Pancreas (tissue), 10 donors: ENCODE data around the gene FRMPD2. TPM values are rescaled to one million over a fixed set of nuclear protein-coding genes. Genes with fewer than 3 reads are reported as not detected.

Experiments used
- ATAC-seq, 4 donors: fragments of 200-7000 bp; cut with Tn5 transposase; one replicate each; pipeline versions ENCODE4 v1.8.0 to v1.9.1; 2020; ENCODE audit warnings: mild to moderate bottlenecking in 4 of 4, moderate library complexity in 4 of 4
- DNase-seq, 6 donors: peaks; one replicate each; pipeline ENCODE4 v3.0.0-alpha.2; 2020
- FAIRE-seq: peaks from 2 replicates; lab custom pipeline; 2012; peaks lifted over from hg19 to GRCh38; lab: Jason Lieb, UNC
- H3K27ac ChIP-seq, 4 donors: fragments of 200-600 bp; sonication (generic); 1 replicate in 3 of 4; 2 replicates in 1 of 4; pipeline versions ENCODE4 v1.5.0 to v1.8.0; 2020
- H3K27me3 ChIP-seq, 4 donors: fragments of 200-600 bp; one replicate each; pipeline ENCODE4 v1.8.0; 2021
- H3K36me3 ChIP-seq, 3 donors: fragments of 200-600 bp; sonication (generic) in 1 of 3; one replicate each; pipeline versions ENCODE4 v1.5.0 to v1.8.0; 2020 to 2021
- H3K4me1 ChIP-seq, 3 donors: fragments of 200-600 bp; one replicate each; pipeline ENCODE4 v1.8.0; 2021
- H3K4me3 ChIP-seq, 4 donors: fragments of 200-600 bp; sonication (generic) in 2 of 4; one replicate each; pipeline versions ENCODE4 v1.5.0 to v1.8.0; 2020 to 2021
- H3K9me3 ChIP-seq, 4 donors: fragments of 200-600 bp; one replicate each; pipeline ENCODE4 v1.8.0; 2021
- WGBS, 2 donors: extraction: QIAGEN DNeasy Blood & Tissue Kit; methylation state at CpG; one replicate each; pipeline ENCODE4 v1.1.7; 2013; 5-methylcytosine and 5-hydroxymethylcytosine counted together
- intact Hi-C, 3 donors: fragments of 100-400 bp; cut with DNase I; formaldehyde crosslinking; loops; one replicate each; pipeline versions ENCODE4 v1.11.1 to v1.14.2; 2022
- polyA plus RNA-seq, 2 donors: library from polyadenylated mRNA; stranded (reverse); fragments of 200-250 nt; gene quantifications; one replicate each; pipeline ENCODE4 v1.2.3, GENCODE V29; 2013
- total RNA-seq, 6 donors: library from RNA; stranded (reverse); fragmentation: NEBNext Ultra II Directional in 4 of 6; extraction: Animal tissue kit (Norgen Biotek cat#: 25700) in 4 of 6; gene quantifications; one replicate each; pipeline versions ENCODE4 v1.2.1 to v1.2.4, GENCODE V29; 2021 to 2023
- TF ChIP-seq, protein P1 (sequence below), 4 donors: fragments of 200-600 bp; sonication (generic) in 3 of 4; IDR thresholded peaks; one replicate each; pipeline versions ENCODE4 v1.5.0 to v1.8.0; 2021; ENCODE audit warnings: antibody characterized with exemption in 4 of 4
- donor health status: healthy with polysubstance abuse.
- donor health status: DM: no; HTN: no; CAD: no; lungs with moderate emphysema.
- donor health status: DM: no; HTN: no; CAD: no.
- donor health status: control.
- donor health status: control.
- donor health status: Bipolar disorder and iron deficiency.
- donor health status: DM: yes; HTN: yes; CAD: no.
- donor health status: DM: no; HTN: no; CAD: no.
- donor health status: DM: no; HTN: no; CAD: no.
- donor health status: DM: yes; HTN: yes; CAD: no.

FRMPD2 gene
- total and polyA plus RNA-seq, 8 donors, result 0.08 to 0.47 (median 0.24) TPM

DNA sequence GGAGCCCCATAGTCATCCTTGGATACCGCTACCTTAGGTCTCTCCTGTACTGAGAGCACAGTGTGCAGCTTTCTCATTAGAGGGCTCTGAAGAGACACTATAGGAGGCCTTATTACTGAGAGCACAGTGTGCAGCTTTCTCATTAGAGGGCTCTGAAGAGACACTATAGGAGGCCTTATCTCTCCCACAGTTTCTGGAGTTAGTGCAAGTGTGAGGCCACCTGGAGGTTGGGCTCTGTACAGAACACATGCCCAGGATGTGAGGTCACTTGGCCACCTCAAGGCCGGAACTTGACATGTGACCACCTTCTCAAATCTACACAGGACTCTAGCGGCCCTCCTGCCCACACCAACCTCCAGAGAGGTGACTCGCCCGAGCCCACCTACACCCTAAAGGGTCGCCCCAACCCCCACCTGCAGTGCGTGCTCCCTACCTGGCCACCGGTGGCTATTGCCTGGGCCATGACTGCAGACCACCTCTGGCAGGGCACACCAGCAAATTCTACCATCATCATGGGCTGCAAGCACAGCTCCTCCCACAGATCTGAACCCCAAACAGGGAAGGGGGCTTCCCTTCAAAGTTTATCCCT, 24.6 kb downstream of the FRMPD2 start:
- H3K27ac ChIP-seq, result no peak overlapping the region
- FAIRE-seq, result no peak

DNA sequence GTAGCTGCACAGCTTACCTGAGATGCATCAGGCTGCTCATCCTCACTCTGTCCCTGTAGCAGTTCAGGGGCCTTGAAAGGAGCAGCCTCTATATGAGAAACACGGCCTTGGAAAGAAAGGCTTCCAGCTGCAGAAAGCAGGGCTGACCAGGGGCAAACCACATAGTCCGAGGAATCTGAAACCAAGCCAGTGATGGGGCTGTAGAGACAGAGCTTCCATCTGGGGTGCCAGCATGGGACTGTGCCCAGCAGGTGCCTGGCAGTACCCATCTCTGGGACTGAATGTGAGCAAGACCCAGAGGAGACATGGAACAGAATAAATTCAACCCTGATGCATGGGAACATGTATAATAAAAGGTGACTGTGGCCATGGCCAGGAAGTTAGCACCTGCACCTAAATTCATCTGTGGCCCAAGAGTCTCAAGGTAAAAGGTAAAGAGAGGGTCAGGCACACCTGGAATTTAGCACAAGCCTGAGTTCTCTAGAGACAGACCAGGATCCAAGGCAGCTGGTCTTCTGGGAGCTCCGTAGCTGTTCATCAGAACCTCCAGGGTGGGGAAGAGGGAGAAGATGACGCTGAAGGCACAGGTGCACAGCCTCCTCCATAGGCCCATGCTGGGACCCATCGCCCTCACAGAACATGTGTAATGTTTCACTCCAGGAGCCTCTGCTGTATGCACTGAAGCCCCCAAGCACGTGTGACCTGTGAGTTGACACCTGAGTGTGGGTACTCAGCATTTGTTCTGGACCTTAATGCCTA, 25.3 kb downstream of the FRMPD2 start:
- 65 to 73% methylated on average over 6 of the region's 6 CpGs for WGBS, 2 donors
- no peak for DNase-seq
- Histone ChIP-seq H3K27me3 (no peaks in the 10 kb centered on the region), H3K36me3 (no peaks in the 10 kb centered on the region), H3K27ac (no peak overlapping the region), H3K4me1 (no peaks in the 10 kb centered on the region), H3K9me3 (no peaks in the 10 kb centered on the region), H3K4me3 (no peak overlapping the region)
- intact Hi-C loops, result no loop called here
- TF ChIP-seq, protein P1, sequence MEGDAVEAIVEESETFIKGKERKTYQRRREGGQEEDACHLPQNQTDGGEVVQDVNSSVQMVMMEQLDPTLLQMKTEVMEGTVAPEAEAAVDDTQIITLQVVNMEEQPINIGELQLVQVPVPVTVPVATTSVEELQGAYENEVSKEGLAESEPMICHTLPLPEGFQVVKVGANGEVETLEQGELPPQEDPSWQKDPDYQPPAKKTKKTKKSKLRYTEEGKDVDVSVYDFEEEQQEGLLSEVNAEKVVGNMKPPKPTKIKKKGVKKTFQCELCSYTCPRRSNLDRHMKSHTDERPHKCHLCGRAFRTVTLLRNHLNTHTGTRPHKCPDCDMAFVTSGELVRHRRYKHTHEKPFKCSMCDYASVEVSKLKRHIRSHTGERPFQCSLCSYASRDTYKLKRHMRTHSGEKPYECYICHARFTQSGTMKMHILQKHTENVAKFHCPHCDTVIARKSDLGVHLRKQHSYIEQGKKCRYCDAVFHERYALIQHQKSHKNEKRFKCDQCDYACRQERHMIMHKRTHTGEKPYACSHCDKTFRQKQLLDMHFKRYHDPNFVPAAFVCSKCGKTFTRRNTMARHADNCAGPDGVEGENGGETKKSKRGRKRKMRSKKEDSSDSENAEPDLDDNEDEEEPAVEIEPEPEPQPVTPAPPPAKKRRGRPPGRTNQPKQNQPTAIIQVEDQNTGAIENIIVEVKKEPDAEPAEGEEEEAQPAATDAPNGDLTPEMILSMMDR (IDR thresholded peaks at IDR 0.05), result no peak
- no peak for ATAC-seq
- no peak for FAIRE-seq

More for the DNA sequence above, 24.6 kb downstream of the FRMPD2 start:
- intact Hi-C loops, result no loop called here
- WGBS, 2 donors, result 89 to 95% methylated on average over 8 of the region's 8 CpGs
- H3K36me3 ChIP-seq, result no peaks in the 10 kb centered on the region
- DNase-seq, result no peak
- H3K27me3 ChIP-seq, result no peaks in the 10 kb centered on the region
- no peak for ATAC-seq
- H3K4me3 ChIP-seq, result no peak overlapping the region
- H3K4me1 ChIP-seq, result no peaks in the 10 kb centered on the region
- H3K9me3 ChIP-seq, result no peaks in the 10 kb centered on the region
- TF ChIP-seq, protein P1 (IDR thresholded peaks at IDR 0.05), result no peak

DNA sequence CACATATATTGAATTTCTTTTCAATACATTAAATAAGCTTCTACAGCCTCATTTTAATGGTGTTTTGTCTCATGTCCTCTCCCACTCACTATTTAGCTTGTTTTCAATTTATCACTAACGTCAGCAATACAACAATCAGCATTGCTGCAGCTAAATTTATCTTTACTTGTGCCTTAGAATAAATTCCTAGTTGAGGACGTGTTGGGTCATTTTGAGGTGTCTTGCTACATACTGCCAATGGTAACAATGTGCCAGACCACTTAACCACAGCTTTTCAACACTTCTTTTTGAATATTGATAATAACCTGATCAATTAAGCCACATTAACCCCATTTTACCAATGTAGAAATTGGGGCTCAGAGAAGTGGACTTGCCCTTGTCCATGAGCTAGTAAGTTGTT, 26.0 kb downstream of the FRMPD2 start:
- intact Hi-C loops, result no loop called here
- Histone ChIP-seq H3K36me3 (no peaks in the 10 kb centered on the region), H3K27ac (no peak overlapping the region), H3K27me3 (no peaks in the 10 kb centered on the region), H3K4me1 (no peaks in the 10 kb centered on the region), H3K4me3 (no peak overlapping the region), H3K9me3 (no peaks in the 10 kb centered on the region)
- DNase-seq (no peak), ATAC-seq (no peak), FAIRE-seq (no peak)
- WGBS, 2 donors, result 53 to 65% methylated on average over 2 of the region's 2 CpGs
- TF ChIP-seq, protein P1 (IDR thresholded peaks at IDR 0.05), result no peak

DNA sequence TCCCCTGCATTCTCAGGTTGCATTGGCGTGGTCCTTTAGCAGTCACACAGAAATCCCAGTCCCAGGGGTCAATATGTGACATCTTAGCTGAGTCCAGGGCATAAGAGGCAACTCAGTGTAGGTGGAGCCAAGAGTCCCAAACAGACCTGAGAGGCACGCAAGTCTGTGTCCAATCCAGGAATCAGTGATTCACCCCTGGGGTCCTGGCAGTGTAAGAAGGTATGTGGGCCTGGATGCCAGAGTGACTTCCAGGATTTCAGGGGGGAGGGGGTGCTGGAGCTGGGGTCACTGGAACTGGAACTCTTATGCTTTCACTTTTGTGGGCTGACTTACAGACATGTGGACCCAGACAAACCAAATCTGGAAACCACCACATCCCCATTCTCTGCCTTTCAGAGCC, 26.8 kb downstream of the FRMPD2 start:
- no peaks in the 10 kb centered on the region for H3K36me3 ChIP-seq
- no peaks in the 10 kb centered on the region for H3K27me3 ChIP-seq
- H3K9me3 ChIP-seq, result no peaks in the 10 kb centered on the region
- H3K27ac ChIP-seq, result no peak overlapping the region
- intact Hi-C loops, result no loop called here
- DNase-seq (no peak), ATAC-seq (no peak), FAIRE-seq (no peak)
- no peaks in the 10 kb centered on the region for H3K4me1 ChIP-seq
- 82 to 83% methylated on average over 2 of the region's 2 CpGs for WGBS, 2 donors
- H3K4me3 ChIP-seq, result no peak overlapping the region
- TF ChIP-seq, protein P1 (IDR thresholded peaks at IDR 0.05), result no peak

DNA sequence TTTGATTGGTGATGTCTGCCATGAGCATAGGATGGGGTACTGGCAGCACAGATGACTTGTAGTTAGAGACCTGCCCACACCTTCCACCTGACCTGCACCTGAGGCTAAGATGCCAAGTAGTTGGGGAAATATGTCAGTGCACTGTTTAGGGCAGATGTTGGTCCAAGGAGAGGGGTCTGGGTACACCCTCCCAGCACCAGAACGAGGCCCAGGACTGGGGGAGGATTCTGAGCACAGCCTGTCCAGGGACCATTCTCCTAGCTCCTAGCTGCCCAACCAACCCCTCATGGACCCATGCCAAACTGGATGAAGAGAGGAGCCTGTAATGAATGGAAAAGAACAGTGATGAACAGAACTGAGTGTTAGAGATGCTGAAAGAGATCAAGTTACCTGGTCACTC, 28.0 kb downstream of the FRMPD2 start:
- no peaks in the 10 kb centered on the region for H3K27me3 ChIP-seq
- DNase-seq (no peak), ATAC-seq (no peak), FAIRE-seq (no peak)
- no peak overlapping the region for H3K27ac ChIP-seq
- 67 to 80% methylated on average over 1 of the region's 1 CpG for WGBS, 2 donors
- no peak overlapping the region for H3K4me3 ChIP-seq
- H3K4me1 ChIP-seq, result no peaks in the 10 kb centered on the region
- intact Hi-C loops, result no loop called here
- TF ChIP-seq, protein P1 (IDR thresholded peaks at IDR 0.05), result no peak
- H3K9me3 ChIP-seq, result no peaks in the 10 kb centered on the region
- H3K36me3 ChIP-seq, result no peaks in the 10 kb centered on the region
